Occipital lobe (tissue), 2 donors: ENCODE results near the gene TP53BP2. TPM values are rescaled to one million over a fixed set of nuclear protein-coding genes. Genes with fewer than 3 reads are reported as not detected.
"Not testable (repeated sequence)": the region's sequence is repeated elsewhere in the genome, so short reads cannot be mapped to it uniquely, and the experiment has no call there.

Source experiments
- DNase-seq: peaks from one replicate; lab custom pipeline; 2025; lab: John Stamatoyannopoulos, UW
- total RNA-seq: library from RNA; depleted of rRNA; stranded (reverse); fragments of >200 nt; gene quantifications from one replicate; pipeline ENCODE4 v1.2.3, GENCODE V29; 2014

Gene TP53BP2
- total RNA-seq, 1 donor from 2014 or later = 36.3 TPM

- no peak for DNase-seq
Observed at GRCh38 chr1:223853275-223853674, 7.5 kb upstream of the TP53BP2 start.

- DNase-seq = no peak
Observed at GRCh38 chr1:223852337-223852736, 6.6 kb upstream of the TP53BP2 start.

GRCh38 chr1:223849352-223850254 is 3.9 kb upstream of the TP53BP2 start:
- no peak for DNase-seq

- DNase-seq = no peak
Observed at GRCh38 chr1:223848536-223848935, 2.8 kb upstream of the TP53BP2 start.

GRCh38 chr1:223847781-223848345 is 2.1 kb upstream of the TP53BP2 start:
- no peak for DNase-seq

GRCh38 chr1:223845037-223845809 is 524 bp downstream of the TP53BP2 start:
- DNase-seq = no peak

GRCh38 chr1:223844787-223845036 is 1.0 kb downstream of the TP53BP2 start:
- no peak for DNase-seq

GRCh38 chr1:223843934-223844786 is 1.6 kb downstream of the TP53BP2 start:
- DNase-seq = no peak

- DNase-seq = no peak
Observed at GRCh38 chr1:223842784-223843183, 3.0 kb downstream of the TP53BP2 start.

GRCh38 chr1:223841977-223842623 is 3.6 kb downstream of the TP53BP2 start:
- not testable (repeated sequence) for DNase-seq

GRCh38 chr1:223840254-223840653 is 5.5 kb downstream of the TP53BP2 start:
- no peak for DNase-seq

GRCh38 chr1:223838125-223838854 is 7.5 kb downstream of the TP53BP2 start:
- DNase-seq = no peak

GRCh38 chr1:223837687-223838086 is 8.1 kb downstream of the TP53BP2 start:
- no peak for DNase-seq

- no peak for DNase-seq
Observed at GRCh38 chr1:223837206-223837605, 8.5 kb downstream of the TP53BP2 start.

GRCh38 chr1:223836586-223836985 is 9.2 kb downstream of the TP53BP2 start:
- no peak for DNase-seq

- DNase-seq = no peak
Observed at GRCh38 chr1:223835754-223836153, 10.0 kb downstream of the TP53BP2 start.

- DNase-seq = no peak
Observed at GRCh38 chr1:223834660-223835263, 11.0 kb downstream of the TP53BP2 start.

- no peak for DNase-seq
Observed at GRCh38 chr1:223833948-223834347, 11.8 kb downstream of the TP53BP2 start.

GRCh38 chr1:223832637-223832943 is 13.2 kb downstream of the TP53BP2 start:
- DNase-seq = no peak
